Lung (tissue), 12 donors: ENCODE results near the gene DSTN. TPM values are rescaled to one million over a fixed set of nuclear protein-coding genes. Genes with fewer than 3 reads are reported as not detected.

Experiments used
- ATAC-seq: fragments of 200-7000 bp; cut with Tn5 transposase; one replicate; pipeline ENCODE4 v1.9.1; 2020; ENCODE audit warnings: moderate number of reproducible peaks; ENCODE audit not compliant: insufficient read depth, low FRiP score
- DNase-seq, 3 donors: peaks; one replicate each; pipeline ENCODE4 v3.0.0-alpha.2; 2013 to 2017
- H3K27ac ChIP-seq, 2 donors: one replicate each; pipeline ENCODE4 v1.5.1; 2013; ENCODE audit warnings: mild to moderate bottlenecking in 2 of 2, moderate library complexity in 2 of 2, control low read depth in 1 of 2, inconsistent platforms in 1 of 2, low read depth in 1 of 2, low read length in 1 of 2
- H3K27me3 ChIP-seq, 3 donors: one replicate each; pipeline ENCODE4 v1.5.1; 2013; ENCODE audit warnings: low read length in 2 of 3; ENCODE audit not compliant: control insufficient read depth in 3 of 3, insufficient read depth in 3 of 3
- H3K36me3 ChIP-seq, 4 donors: one replicate each; pipeline ENCODE4 v1.5.1; 2013; ENCODE audit warnings: low read length in 4 of 4, mild to moderate bottlenecking in 1 of 4, moderate library complexity in 1 of 4; ENCODE audit not compliant: control insufficient read depth in 4 of 4, insufficient read depth in 4 of 4
- H3K4me1 ChIP-seq, 5 donors: one replicate each; pipeline ENCODE4 v1.5.1; 2013; ENCODE audit warnings: low read length in 5 of 5, mild to moderate bottlenecking in 2 of 5, moderate library complexity in 1 of 5; ENCODE audit not compliant: control insufficient read depth in 5 of 5, insufficient read depth in 5 of 5
- H3K4me3 ChIP-seq: one replicate; pipeline ENCODE4 v1.5.1; 2013; ENCODE audit warnings: mild to moderate bottlenecking, control low read depth, moderate library complexity
- H3K9ac ChIP-seq, 2 donors: one replicate each; pipeline ENCODE4 v1.5.1; 2013; ENCODE audit warnings: low read length in 2 of 2, control low read depth in 1 of 2; ENCODE audit not compliant: insufficient read depth in 1 of 2
- H3K9me3 ChIP-seq, 4 donors: one replicate each; pipeline ENCODE4 v1.5.1; 2013; ENCODE audit warnings: low read length in 3 of 4, mild to moderate bottlenecking in 1 of 4, moderate library complexity in 1 of 4; ENCODE audit not compliant: control insufficient read depth in 4 of 4, insufficient read depth in 3 of 4
- WGBS, 2 donors: extraction: QIAGEN DNeasy Blood & Tissue Kit; methylation state at CpG; one replicate each; pipeline ENCODE4 v1.1.7; 2013; 5-methylcytosine and 5-hydroxymethylcytosine counted together
- polyA plus RNA-seq, 2 donors: library from polyadenylated mRNA; stranded (reverse); fragments of 200-250 nt; gene quantifications; one replicate each; pipeline ENCODE4 v1.2.1, GENCODE V29; 2013
- total RNA-seq, 2 donors: library from RNA; depleted of rRNA in 1 of 2; stranded (reverse); fragments of >200 nt in 1 of 2; gene quantifications; one replicate each; pipeline ENCODE4 v1.2.1, GENCODE V29; 2014 to 2021
- TF ChIP-seq, protein P1 (sequence below): IDR thresholded peaks from 2 replicates; pipeline ENCODE4 v1.5.1; 2012; ENCODE audit warnings: mild to moderate bottlenecking; ENCODE audit errors: control extremely low read depth, extremely low read depth
- donor health status: control.
- donor health status: control.
- donor health status: Bipolar disorder and iron deficiency.
- donor health status: healthy.
- donor health status: DM: yes; HTN: yes; CAD: no.

DSTN gene
- total and polyA plus RNA-seq, 4 donors, result 313 to 532 (median 380) TPM

DNA sequence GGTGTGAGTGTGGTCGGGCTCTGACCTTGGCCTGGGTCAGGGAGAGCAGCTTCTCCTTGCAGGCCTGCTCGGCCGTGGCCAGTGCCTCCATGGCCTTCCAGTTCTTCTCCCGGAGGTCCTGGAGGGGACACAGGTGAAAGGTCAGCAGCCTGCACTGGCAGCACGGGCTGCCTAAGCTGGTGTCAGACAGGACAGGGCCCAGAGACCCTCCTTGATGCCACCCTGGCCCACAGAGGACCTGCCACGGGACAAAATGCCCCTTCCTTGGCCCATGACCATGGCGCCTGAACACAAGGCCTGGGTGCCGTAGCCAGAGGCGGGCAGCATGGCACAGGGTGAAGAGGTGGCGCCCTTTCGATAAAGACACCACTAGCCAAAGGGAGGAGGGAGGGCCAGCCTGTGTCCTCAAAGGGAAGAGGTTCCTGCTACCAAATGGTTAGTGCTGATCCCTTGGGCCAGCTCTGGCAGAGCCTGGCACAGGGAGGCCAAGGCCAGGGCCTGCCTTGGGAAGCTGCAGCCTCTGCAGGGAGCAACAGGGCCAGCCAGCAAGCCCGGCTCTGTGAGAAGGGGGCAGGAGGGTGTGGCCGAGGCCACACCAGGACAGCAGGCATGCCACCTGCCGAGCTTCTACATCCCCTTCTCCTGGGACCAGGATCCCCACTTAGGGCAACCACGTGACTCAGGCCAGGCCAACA lies 54.8 kb downstream of the DSTN start:
- peaks cover 5 to 92% (median 46%) of the 10 kb centered on the region in 4 donors for H3K36me3 ChIP-seq
- H3K9me3 ChIP-seq, result no peaks in the 10 kb centered on the region
- no peaks in the 10 kb centered on the region for H3K27me3 ChIP-seq
- WGBS, 2 donors, result 92 to 96% methylated on average over 15 of the region's 15 CpGs
- H3K27ac ChIP-seq, result no peak overlapping the region
- H3K4me1 ChIP-seq, result no peaks in the 10 kb centered on the region
- TF ChIP-seq, protein P1, sequence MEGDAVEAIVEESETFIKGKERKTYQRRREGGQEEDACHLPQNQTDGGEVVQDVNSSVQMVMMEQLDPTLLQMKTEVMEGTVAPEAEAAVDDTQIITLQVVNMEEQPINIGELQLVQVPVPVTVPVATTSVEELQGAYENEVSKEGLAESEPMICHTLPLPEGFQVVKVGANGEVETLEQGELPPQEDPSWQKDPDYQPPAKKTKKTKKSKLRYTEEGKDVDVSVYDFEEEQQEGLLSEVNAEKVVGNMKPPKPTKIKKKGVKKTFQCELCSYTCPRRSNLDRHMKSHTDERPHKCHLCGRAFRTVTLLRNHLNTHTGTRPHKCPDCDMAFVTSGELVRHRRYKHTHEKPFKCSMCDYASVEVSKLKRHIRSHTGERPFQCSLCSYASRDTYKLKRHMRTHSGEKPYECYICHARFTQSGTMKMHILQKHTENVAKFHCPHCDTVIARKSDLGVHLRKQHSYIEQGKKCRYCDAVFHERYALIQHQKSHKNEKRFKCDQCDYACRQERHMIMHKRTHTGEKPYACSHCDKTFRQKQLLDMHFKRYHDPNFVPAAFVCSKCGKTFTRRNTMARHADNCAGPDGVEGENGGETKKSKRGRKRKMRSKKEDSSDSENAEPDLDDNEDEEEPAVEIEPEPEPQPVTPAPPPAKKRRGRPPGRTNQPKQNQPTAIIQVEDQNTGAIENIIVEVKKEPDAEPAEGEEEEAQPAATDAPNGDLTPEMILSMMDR, result no peak
- no peak for DNase-seq
- H3K4me3 ChIP-seq, result no peak overlapping the region
- no peak for ATAC-seq
- no peak overlapping the region for H3K9ac ChIP-seq

DNA sequence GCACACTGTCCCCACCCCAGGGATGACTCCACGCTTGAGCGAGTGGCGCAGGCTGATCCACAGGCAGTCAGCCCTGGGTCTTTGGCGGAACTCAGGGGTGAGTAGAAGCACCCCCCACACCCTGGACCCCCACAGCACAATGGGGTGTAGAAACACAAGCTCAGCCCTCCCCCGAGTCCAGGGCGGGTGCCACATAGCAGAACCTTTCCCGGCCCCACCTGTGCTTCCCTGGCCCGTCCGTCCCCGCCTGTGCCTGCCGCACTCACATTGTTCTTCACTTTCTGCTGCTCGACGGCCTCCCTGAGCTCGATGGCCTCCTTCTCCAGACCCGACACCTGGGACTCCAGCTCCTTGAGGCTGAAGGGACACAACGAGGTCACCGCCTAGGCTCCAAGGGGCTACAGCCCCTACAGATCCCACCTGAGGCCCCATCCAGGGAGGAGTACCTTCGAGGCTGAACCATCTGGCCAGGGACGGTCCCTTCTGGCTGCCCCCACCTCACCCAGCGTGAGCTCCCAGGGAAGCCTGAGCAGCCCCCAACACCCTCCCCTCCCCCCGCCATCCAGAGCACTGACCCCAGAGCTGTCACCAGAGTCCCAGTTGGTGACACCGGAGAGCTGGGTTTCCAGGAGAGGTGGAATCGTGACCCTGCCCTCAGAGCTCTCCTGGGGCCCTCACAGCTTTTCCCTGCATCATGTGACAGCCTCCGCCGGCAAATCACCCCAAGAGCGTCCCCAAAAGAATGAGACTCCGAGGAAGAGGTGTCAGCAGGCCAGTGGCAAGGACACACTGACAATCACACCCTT lies 55.6 kb downstream of the DSTN start:
- Histone ChIP-seq H3K4me3 (no peak overlapping the region), H3K4me1 (no peaks in the 10 kb centered on the region), H3K27ac (no peak overlapping the region), H3K27me3 (no peaks in the 10 kb centered on the region), H3K36me3 (peaks cover under 1 to 92% (median 46%) of the 10 kb centered on the region in 4 donors), H3K9ac (no peak overlapping the region), H3K9me3 (no peaks in the 10 kb centered on the region)
- DNase-seq (no peak), ATAC-seq (no peak)
- WGBS, 2 donors, result 95 to 96% methylated on average over 27 of the region's 27 CpGs
- TF ChIP-seq, protein P1, result no peak

DNA sequence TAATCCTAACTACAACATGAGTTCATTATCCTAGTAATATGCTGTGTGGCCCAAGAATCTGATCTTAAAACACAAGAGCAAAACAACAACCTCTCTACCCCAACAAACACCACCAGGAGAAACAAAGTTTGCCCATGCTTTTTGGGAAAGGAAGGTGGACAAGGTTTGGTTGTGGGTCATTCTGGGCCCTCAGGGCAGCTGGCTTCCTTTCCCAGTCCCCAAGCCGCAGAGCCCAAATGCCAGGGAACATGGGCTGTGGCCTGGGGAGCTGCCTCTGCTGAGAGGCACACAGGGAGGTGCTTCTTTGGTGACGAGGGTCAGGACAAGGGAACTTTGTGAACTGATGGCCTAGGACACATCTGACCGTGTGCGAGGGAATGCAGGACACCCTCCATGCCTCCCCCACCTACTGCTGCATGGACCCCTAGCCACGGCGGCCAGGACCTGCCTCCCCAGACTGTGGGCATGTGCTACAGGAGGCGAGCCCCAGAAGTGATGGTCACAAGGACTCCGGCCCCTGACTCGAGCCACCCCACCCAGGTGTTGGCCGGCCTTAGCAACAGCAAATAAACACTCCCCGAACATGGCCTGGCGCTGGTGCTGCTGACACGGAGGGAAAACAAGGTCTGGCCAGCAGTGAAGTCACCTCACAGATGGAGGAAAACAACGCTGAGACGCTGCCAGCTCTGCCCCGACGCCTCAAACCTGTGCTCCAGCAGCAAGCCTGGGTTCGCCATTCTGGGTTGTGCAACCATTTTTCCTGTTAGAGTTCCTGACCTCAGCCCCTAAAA lies 56.5 kb downstream of the DSTN start:
- H3K9me3 ChIP-seq, result no peaks in the 10 kb centered on the region
- DNase-seq (no peak), ATAC-seq (no peak)
- H3K27me3 ChIP-seq, result no peaks in the 10 kb centered on the region
- no peaks in the 10 kb centered on the region for H3K4me1 ChIP-seq
- peaks cover 0 to 90% (median 49%) of the 10 kb centered on the region in 4 donors for H3K36me3 ChIP-seq
- TF ChIP-seq, protein P1, result no peak
- no peak overlapping the region for H3K4me3 ChIP-seq
- H3K27ac ChIP-seq, result no peak overlapping the region
- H3K9ac ChIP-seq, result no peak overlapping the region
- WGBS, 2 donors, result 75 to 84% methylated on average over 18 of the region's 18 CpGs
